ENCODE results near the gene LTN1.
"Not testable (repeated sequence)": the region's sequence is repeated elsewhere in the genome, so short reads cannot be mapped to it uniquely, and the experiment has no call there.

The LTN1 gene

GRCh38 chr21:28986677-28987076, 6.0 kb downstream of the LTN1 start:
- no peak for DNase-seq

GRCh38 chr21:28982637-28983036, 10.0 kb downstream of the LTN1 start:
- DNase-seq, result no peak

- DNase-seq, result no peak
Measured at GRCh38 chr21:28979092-28979491, 13.6 kb downstream of the LTN1 start.

- DNase-seq, result no peak
Measured at GRCh38 chr21:28975397-28975796, 17.3 kb downstream of the LTN1 start.

- DNase-seq, result no peak
Measured at GRCh38 chr21:28974531-28975227, 18.0 kb downstream of the LTN1 start.

GRCh38 chr21:28972398-28972797, 20.3 kb downstream of the LTN1 start:
- no peak for DNase-seq

GRCh38 chr21:28971171-28971570, 21.5 kb downstream of the LTN1 start:
- no peak for DNase-seq

- DNase-seq, result no peak
Measured at GRCh38 chr21:28963831-28964230, 28.8 kb downstream of the LTN1 start.

GRCh38 chr21:28962465-28962864, 30.2 kb downstream of the LTN1 start:
- DNase-seq, result no peak

GRCh38 chr21:28961927-28962326, 30.8 kb downstream of the LTN1 start:
- DNase-seq, result no peak

- no peak for DNase-seq
Measured at GRCh38 chr21:28960245-28960644, 32.4 kb downstream of the LTN1 start.

GRCh38 chr21:28959367-28960099, 33.1 kb downstream of the LTN1 start:
- DNase-seq, result no peak

- DNase-seq, result no peak
Measured at GRCh38 chr21:28953247-28953646, 39.4 kb downstream of the LTN1 start.

- DNase-seq, result no peak
Measured at GRCh38 chr21:28952686-28953085, 40.0 kb downstream of the LTN1 start.

- DNase-seq, result no peak
Measured at GRCh38 chr21:28949318-28949717, 43.4 kb downstream of the LTN1 start.

- DNase-seq, result no peak
Measured at GRCh38 chr21:28944296-28944695, 48.4 kb downstream of the LTN1 start.

GRCh38 chr21:28943631-28944030, 49.0 kb downstream of the LTN1 start:
- no peak for DNase-seq

GRCh38 chr21:28938726-28939125, 54.0 kb downstream of the LTN1 start:
- DNase-seq, result no peak

GRCh38 chr21:28937737-28938136, 54.9 kb downstream of the LTN1 start:
- DNase-seq, result no peak

- DNase-seq, result no peak
Measured at GRCh38 chr21:28936721-28937120, 56.0 kb downstream of the LTN1 start.

GRCh38 chr21:28936036-28936435, 56.6 kb downstream of the LTN1 start:
- no peak for DNase-seq

GRCh38 chr21:28932717-28933116, 60.0 kb downstream of the LTN1 start:
- DNase-seq, result no peak

GRCh38 chr21:28931708-28932372, 60.8 kb downstream of the LTN1 start:
- not testable (repeated sequence) for DNase-seq

Measured in CD4-positive, alpha-beta T cell treated with Interferon gamma for 1 hour (primary cell).